ENCODE data around the gene LRRC41.

- TF ChIP-seq CTCF (conservative IDR thresholded peaks at IDR 0.05) (no peak), EZH2 (IDR thresholded peaks at IDR 0.05; ENCODE audit: low read depth) (no peak)
Measured at GRCh38 chr1:46301808-46302640, 1.4 kb downstream of the LRRC41 start.
